ENCODE measurements around the gene TMEM74B. TPM values are rescaled to one million over a fixed set of nuclear protein-coding genes. Genes with fewer than 3 reads are reported as not detected.

TMEM74B gene
- total and polyA plus RNA-seq, 9 of the 15 experiments (the other 6 are each of a cell fraction or from before 2014, with no cell fraction given), result 0.24 to 19.0 (median 7.5) TPM

DNA sequence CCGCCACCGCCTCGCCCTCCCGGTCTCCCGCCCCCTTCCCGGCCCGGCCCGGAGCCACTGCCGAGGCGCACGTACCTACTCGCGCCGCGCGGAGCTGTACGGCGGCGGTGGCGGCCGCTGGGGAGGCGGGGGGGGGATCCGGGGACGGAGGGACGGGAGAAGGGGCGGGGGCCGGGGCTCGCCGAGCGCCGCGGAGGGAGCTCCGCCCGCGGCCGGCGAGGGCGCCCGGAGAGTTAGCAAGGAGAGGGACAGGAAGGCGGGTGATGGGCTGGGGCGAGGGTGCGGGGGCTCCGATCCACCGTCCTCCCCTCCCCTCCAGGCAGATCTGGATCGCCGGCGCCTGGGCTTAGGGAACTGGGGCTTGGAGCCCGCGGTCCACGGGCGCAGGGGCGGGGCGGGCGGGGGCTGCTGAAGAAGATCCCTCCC, 548 bp upstream of the TMEM74B start:
- intact Hi-C loops (cut with micrococcal nuclease), result loop anchor here (2.0 to 10.0 kb wide), 2 partner anchors 67 to 371 kb away; partner anchors contain the start of gene PSMF1
- ATAC-seq, result peak; percentile 56
- no peaks in the 10 kb centered on the region for H3K9me3 ChIP-seq (replicated peaks; ENCODE audit: control insufficient read depth, insufficient read depth, low read depth, low read length)
- no peak for FAIRE-seq
- DNase-seq (ENCODE audit: extremely low read depth in 1 of 4, low spot score in 3 of 4), result peak; percentile 46 to 80 (median 71)
- H3K27ac ChIP-seq (ENCODE audit: extremely low read depth, low read depth, low read length), result peak overlapping the region; percentile 60; the same call in 1 of the 3 replicates
- WGBS (ENCODE audit: insufficient coverage, low coverage, missing lambda C conversion rate), result no CpG with 5 or more reads among the region's 54 CpGs
- in situ Hi-C loops (cut with MboI), result no loop called here
- H3K36me3 ChIP-seq (ENCODE audit: control insufficient read depth, insufficient read depth, low read length), result peaks cover 14% of the 10 kb centered on the region; the same call in 2 of the 3 replicates
- ChIA-PET POLR2A (interaction anchor here (1.2 kb wide), 1 partner anchor 27 kb away, joined by 3 read pairs; no protein-coding TSS in a partner anchor), CTCF (ENCODE audit: low intra/inter-chr PET ratio) (interaction anchor here (0.7 kb wide), 1 partner anchor 241 kb away, joined by 3 read pairs; no protein-coding TSS in a partner anchor)
- H4K20me1 ChIP-seq (replicated peaks; ENCODE audit: control insufficient read depth, insufficient read depth, low read length), result no peaks in the 10 kb centered on the region
- H3K9me1 ChIP-seq (ENCODE audit: control insufficient read depth, insufficient read depth, low read length), result peaks cover 4% of the 10 kb centered on the region
- BruUV-seq (replicated peaks), result no TSS peak
- peaks cover 24% of the 10 kb centered on the region for H3K79me2 ChIP-seq (ENCODE audit: control insufficient read depth, insufficient read depth, low read length)
- H3K4me3 ChIP-seq, result peak overlapping the region; percentile 58
- H2AFZ ChIP-seq (ENCODE audit: low read depth, low read length), result peak overlapping the region; percentile 72; the same call in 1 of the 2 replicates
- H3K9ac ChIP-seq (ENCODE audit: insufficient read depth in 1 of 2, low read depth in 2 of 2, low read length in 2 of 2), result peak overlapping the region; percentile 61 to 87; a peak in 3 of 4 replicates
- no peaks in the 10 kb centered on the region for H3K27me3 ChIP-seq (ENCODE audit: control insufficient read depth in 2 of 2, insufficient read depth in 2 of 2, low read length in 2 of 2)
- H3K4me1 ChIP-seq (replicated peaks in 1 of 2; ENCODE audit: control insufficient read depth in 2 of 2, insufficient read depth in 2 of 2, low read length in 2 of 2), result peaks cover 54 to 68% of the 10 kb centered on the region in 2 experiments
- H3K4me2 ChIP-seq (ENCODE audit: insufficient read depth, low read length), result peak overlapping the region; percentile 77; the same call in 1 of the 2 replicates
- TF ChIP-seq POLR2G (IDR thresholded peaks at IDR 0.05; ENCODE audit: low read depth, low read length) (no peak; the same call in 1 of the 2 replicates), ETV1 (tag; conservative IDR thresholded peaks at IDR 0.05; ENCODE audit: low read depth) (no peak), NEUROD1 (IDR thresholded peaks at IDR 0.05; ENCODE audit: borderline replicate concordance, low read depth, low read length, partially characterized antibody) (no peak), CAMTA2 (CRISPR knock-in tag; conservative IDR thresholded peaks at IDR 0.05) (no peak), PHB (CRISPR knock-in tag; IDR thresholded peaks at IDR 0.05) (no peak), SIN3B (IDR thresholded peaks at IDR 0.05; ENCODE audit: low read depth) (0 out of 2 replicates have a peak, but pooled peaks have one; percentile 23), EGR1 (conservative IDR thresholded peaks at IDR 0.05) (no peak), HNRNPK (IDR thresholded peaks at IDR 0.05; ENCODE audit: low read depth, low read length, poor library complexity, severe bottlenecking) (peak; percentile 35), NRF1 (conservative IDR thresholded peaks at IDR 0.05 in 1 of 2, IDR thresholded peaks at IDR 0.05 in 1 of 2) (no peak), MTA2 (IDR thresholded peaks at IDR 0.05; ENCODE audit: low read depth) (no peak), ZNF263 (CRISPR knock-in tag; IDR thresholded peaks at IDR 0.05; ENCODE audit: borderline replicate concordance) (peak; percentile 57; the same call in 1 of the 2 replicates), ZNF79 (CRISPR knock-in tag; IDR thresholded peaks at IDR 0.05; ENCODE audit: low read depth) (no peak), SAP30 (IDR thresholded peaks at IDR 0.05; ENCODE audit: borderline replicate concordance, insufficient read depth, low read depth, low read length, poor library complexity, severe bottlenecking) (peak; percentile 15), PCBP1 (IDR thresholded peaks at IDR 0.05; ENCODE audit: low read depth, low read length, poor library complexity, severe bottlenecking) (peak; percentile 32)
- TF ChIP-seq, protein P1, sequence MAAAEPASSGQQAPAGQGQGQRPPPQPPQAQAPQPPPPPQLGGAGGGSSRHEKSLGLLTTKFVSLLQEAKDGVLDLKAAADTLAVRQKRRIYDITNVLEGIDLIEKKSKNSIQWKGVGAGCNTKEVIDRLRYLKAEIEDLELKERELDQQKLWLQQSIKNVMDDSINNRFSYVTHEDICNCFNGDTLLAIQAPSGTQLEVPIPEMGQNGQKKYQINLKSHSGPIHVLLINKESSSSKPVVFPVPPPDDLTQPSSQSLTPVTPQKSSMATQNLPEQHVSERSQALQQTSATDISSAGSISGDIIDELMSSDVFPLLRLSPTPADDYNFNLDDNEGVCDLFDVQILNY (CRISPR knock-in tag; IDR thresholded peaks at IDR 0.05), result no peak
- TF ChIP-seq, protein P2, sequence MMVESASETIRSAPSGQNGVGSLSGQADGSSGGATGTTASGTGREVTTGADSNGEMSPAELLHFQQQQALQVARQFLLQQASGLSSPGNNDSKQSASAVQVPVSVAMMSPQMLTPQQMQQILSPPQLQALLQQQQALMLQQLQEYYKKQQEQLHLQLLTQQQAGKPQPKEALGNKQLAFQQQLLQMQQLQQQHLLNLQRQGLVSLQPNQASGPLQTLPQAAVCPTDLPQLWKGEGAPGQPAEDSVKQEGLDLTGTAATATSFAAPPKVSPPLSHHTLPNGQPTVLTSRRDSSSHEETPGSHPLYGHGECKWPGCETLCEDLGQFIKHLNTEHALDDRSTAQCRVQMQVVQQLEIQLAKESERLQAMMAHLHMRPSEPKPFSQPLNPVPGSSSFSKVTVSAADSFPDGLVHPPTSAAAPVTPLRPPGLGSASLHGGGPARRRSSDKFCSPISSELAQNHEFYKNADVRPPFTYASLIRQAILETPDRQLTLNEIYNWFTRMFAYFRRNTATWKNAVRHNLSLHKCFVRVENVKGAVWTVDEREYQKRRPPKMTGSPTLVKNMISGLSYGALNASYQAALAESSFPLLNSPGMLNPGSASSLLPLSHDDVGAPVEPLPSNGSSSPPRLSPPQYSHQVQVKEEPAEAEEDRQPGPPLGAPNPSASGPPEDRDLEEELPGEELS (CRISPR knock-in tag; IDR thresholded peaks at IDR 0.05; ENCODE audit: borderline replicate concordance), result no peak
- TF ChIP-seq, protein P3, sequence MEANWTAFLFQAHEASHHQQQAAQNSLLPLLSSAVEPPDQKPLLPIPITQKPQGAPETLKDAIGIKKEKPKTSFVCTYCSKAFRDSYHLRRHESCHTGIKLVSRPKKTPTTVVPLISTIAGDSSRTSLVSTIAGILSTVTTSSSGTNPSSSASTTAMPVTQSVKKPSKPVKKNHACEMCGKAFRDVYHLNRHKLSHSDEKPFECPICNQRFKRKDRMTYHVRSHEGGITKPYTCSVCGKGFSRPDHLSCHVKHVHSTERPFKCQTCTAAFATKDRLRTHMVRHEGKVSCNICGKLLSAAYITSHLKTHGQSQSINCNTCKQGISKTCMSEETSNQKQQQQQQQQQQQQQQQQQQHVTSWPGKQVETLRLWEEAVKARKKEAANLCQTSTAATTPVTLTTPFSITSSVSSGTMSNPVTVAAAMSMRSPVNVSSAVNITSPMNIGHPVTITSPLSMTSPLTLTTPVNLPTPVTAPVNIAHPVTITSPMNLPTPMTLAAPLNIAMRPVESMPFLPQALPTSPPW (CRISPR knock-in tag; IDR thresholded peaks at IDR 0.05), result peak; percentile 81

Data from K562 (cell line).